GM13977 (cell line): ENCODE data around the gene SLC41A1.

Experiments
- DNase-seq: peaks from one replicate; pipeline ENCODE4 v3.0.0; 2012; ENCODE audit warnings: low spot score
- in situ Hi-C: fragments of 300-500 bp; cut with MboI; formaldehyde crosslinking; loops from one replicate; pipeline ENCODE4 v1.12.0; 2022; ENCODE audit warnings: low sequenced_read_pairs, low pct_unique_long_range_greater_than_20kb, mixed read lengths, inconsistent platforms; ENCODE audit not compliant: unreplicated experiment
- TF ChIP-seq, protein P1 (sequence below): IDR thresholded peaks from 2 replicates; pipeline ENCODE4 v1.5.1; 2012; ENCODE audit warnings: mild to moderate bottlenecking, control low read depth; ENCODE audit not compliant: insufficient read depth; ENCODE audit errors: extremely low read depth, missing control alignments

SLC41A1 gene

GRCh38 chr1:205817988-205818387, 5.0 kb upstream of the SLC41A1 start:
- DNase-seq: no peak
- in situ Hi-C loops: no loop called here
- TF ChIP-seq, protein P1, sequence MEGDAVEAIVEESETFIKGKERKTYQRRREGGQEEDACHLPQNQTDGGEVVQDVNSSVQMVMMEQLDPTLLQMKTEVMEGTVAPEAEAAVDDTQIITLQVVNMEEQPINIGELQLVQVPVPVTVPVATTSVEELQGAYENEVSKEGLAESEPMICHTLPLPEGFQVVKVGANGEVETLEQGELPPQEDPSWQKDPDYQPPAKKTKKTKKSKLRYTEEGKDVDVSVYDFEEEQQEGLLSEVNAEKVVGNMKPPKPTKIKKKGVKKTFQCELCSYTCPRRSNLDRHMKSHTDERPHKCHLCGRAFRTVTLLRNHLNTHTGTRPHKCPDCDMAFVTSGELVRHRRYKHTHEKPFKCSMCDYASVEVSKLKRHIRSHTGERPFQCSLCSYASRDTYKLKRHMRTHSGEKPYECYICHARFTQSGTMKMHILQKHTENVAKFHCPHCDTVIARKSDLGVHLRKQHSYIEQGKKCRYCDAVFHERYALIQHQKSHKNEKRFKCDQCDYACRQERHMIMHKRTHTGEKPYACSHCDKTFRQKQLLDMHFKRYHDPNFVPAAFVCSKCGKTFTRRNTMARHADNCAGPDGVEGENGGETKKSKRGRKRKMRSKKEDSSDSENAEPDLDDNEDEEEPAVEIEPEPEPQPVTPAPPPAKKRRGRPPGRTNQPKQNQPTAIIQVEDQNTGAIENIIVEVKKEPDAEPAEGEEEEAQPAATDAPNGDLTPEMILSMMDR: no peak

- no peak for DNase-seq
- in situ Hi-C loops: no loop called here
- TF ChIP-seq, protein P1: no peak
Measured at GRCh38 chr1:205817364-205817763, 4.4 kb upstream of the SLC41A1 start.

- in situ Hi-C loops: no loop called here
- DNase-seq: no peak
- TF ChIP-seq, protein P1: no peak
Measured at GRCh38 chr1:205813755-205814058, 709 bp upstream of the SLC41A1 start.

DNA sequence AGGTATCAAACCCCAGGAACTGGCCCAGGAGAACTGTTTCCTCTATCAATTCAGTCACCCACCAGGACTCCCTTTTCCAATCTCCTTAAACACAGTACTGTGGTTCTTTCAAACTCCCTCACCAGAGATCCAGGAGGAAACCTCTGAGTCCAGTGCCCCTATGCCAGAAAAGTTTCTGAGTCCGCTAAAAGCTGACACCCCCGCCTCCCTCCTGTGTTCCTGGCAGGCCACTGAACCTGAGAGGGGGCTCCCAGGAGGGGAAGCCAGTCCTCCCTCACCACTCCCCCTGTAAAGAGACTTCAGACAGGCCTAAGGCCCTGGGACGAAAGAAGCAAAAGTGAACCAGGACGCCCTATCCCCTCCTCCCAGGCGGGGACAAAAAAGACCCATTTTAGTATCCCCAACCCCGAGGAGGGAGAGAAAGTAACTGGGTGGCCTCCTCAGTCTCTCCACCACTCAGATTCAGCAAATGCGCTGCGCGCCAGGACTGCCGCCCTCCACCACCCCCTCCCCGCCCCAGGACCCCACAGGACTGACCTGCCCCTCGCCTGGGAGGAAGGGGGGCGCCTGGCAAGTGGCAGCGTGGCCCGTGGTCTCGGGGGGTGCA, 624 bp downstream of the SLC41A1 start:
- in situ Hi-C loops: no loop called here
- TF ChIP-seq, protein P1: no peak

GRCh38 chr1:205811660-205812059, 1.3 kb downstream of the SLC41A1 start:
- TF ChIP-seq, protein P1: no peak

More for the DNA sequence above, 624 bp downstream of the SLC41A1 start:
- peak; percentile 55 for DNase-seq

GRCh38 chr1:205810448-205811157, 2.4 kb downstream of the SLC41A1 start:
- TF ChIP-seq, protein P1: no peak
- in situ Hi-C loops: no loop called here
- no peak for DNase-seq

More at GRCh38 chr1:205811660-205812059, 1.3 kb downstream of the SLC41A1 start:
- in situ Hi-C loops: no loop called here
- no peak for DNase-seq
